Panc1 (cell line): Measurements from ENCODE around the gene CGREF1.

Experiments
- POLR2AphosphoS5 ChIP-seq: IDR thresholded peaks from 2 replicates; pipeline ENCODE4 v1.6.1; 2012; ENCODE audit warnings: mild to moderate bottlenecking, low read depth, low read length, moderate library complexity
- REST ChIP-seq, 2 experiments: IDR thresholded peaks; 2 replicates each; pipeline ENCODE4 v1.6.1; 2011 to 2012; ENCODE audit warnings: low read depth in 2 of 2, control low read depth in 1 of 2, low read length in 1 of 2, mild to moderate bottlenecking in 1 of 2, moderate library complexity in 1 of 2; ENCODE audit not compliant: insufficient read depth in 1 of 2
- SIN3A ChIP-seq: IDR thresholded peaks from 2 replicates; pipeline ENCODE4 v1.6.1; 2012; ENCODE audit warnings: low read depth, mild to moderate bottlenecking, low read length, moderate library complexity, borderline replicate concordance; ENCODE audit not compliant: insufficient read depth
- TCF7L2 ChIP-seq: IDR thresholded peaks from 2 replicates; pipeline ENCODE4 v1.6.1; 2011; ENCODE audit warnings: mild to moderate bottlenecking, low read depth, low read length, inconsistent platforms
- TF ChIP-seq, protein P1 (sequence below): fragments of 450-650 bp; IDR thresholded peaks from 2 replicates; pipeline ENCODE4 v1.5.1; 2017; ENCODE audit warnings: mild to moderate bottlenecking

DNA sequence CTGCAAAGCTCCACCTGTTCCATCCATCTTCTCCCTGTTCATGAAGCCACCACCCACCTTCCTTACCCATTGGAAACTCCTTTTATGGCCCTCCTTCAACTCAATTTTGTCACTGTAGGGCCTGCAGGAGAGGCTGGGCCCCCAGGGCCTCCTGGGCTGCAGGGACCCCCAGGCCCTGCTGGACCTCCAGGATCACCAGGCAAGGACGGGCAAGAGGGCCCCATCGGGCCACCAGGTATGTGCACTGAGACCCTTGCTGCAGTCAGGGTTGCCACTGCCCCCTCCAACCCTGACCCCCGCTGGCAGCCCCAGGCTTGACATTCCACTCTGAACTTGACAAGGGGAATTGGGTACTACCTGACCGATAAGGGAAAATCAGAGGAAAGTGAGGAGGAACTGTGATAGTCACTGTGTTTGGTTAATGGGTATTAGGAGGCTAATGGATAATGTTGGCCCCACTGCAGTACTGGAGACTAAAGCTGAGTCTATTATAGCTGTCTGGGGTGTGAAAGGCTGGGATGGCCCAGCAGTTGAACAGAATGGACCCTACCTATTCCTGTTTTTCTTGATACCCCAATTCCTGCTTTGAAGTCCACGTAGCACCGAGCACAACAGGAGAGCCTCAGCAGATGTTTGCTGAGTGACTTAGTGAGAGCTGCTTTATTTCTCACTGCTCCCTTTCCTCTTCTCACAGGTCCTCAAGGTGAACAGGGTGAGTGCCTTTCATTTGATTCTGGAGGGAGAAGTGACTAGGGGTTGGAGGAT lies 34.4 kb downstream of the CGREF1 start:
- TF ChIP-seq, protein P1, sequence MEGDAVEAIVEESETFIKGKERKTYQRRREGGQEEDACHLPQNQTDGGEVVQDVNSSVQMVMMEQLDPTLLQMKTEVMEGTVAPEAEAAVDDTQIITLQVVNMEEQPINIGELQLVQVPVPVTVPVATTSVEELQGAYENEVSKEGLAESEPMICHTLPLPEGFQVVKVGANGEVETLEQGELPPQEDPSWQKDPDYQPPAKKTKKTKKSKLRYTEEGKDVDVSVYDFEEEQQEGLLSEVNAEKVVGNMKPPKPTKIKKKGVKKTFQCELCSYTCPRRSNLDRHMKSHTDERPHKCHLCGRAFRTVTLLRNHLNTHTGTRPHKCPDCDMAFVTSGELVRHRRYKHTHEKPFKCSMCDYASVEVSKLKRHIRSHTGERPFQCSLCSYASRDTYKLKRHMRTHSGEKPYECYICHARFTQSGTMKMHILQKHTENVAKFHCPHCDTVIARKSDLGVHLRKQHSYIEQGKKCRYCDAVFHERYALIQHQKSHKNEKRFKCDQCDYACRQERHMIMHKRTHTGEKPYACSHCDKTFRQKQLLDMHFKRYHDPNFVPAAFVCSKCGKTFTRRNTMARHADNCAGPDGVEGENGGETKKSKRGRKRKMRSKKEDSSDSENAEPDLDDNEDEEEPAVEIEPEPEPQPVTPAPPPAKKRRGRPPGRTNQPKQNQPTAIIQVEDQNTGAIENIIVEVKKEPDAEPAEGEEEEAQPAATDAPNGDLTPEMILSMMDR, result no peak
- TF ChIP-seq POLR2AphosphoS5 (no peak), TCF7L2 (no peak), SIN3A (no peak), REST (IDR thresholded peaks at IDR 0.05; ENCODE audit: insufficient read depth in 1 of 2, low read depth in 2 of 2, low read length in 1 of 2) (no peak)
